HEK293 (cell line): ENCODE results near the gene FRMD4A.

Experiments
- CTCF ChIA-PET: fragments of 350-600 bp; formaldehyde crosslinking; extraction: SDS; loops from one replicate; lab custom pipeline; 2021; ENCODE audit warnings: antibody characterized with exemption; lab: Yijun Ruan, JAX
- POLR2A ChIA-PET: fragments of 300-600 bp; formaldehyde crosslinking; extraction: SDS; loops from one replicate; lab custom pipeline; 2020; ENCODE audit warnings: antibody characterized with exemption, inconsistent platforms; lab: Yijun Ruan, JAX
- H3K27ac ChIP-seq: fragments of 200-500 bp; sonication (Bioruptor generic); 2 replicates; pipeline ENCODE4 v1.5.1; 2014; ENCODE audit warnings: low read depth, low read length, control low read depth, inconsistent platforms; ENCODE audit errors: extremely low read depth
- H3K36me3 ChIP-seq, 2 experiments: fragments of 200-500 bp in 1 of 2; sonication (Bioruptor generic) in 1 of 2; 1 replicate in 1 of 2; 2 replicates in 1 of 2; pipeline ENCODE4 v1.5.1; 2014 to 2017; ENCODE audit warnings: inconsistent platforms in 2 of 2, low read length in 2 of 2; ENCODE audit not compliant: control insufficient read depth in 2 of 2, insufficient read depth in 1 of 2
- H3K4me1 ChIP-seq: fragments of 200-500 bp; sonication (Bioruptor generic); 2 replicates; pipeline ENCODE4 v1.5.1; 2014; ENCODE audit warnings: mild to moderate bottlenecking, low read length, inconsistent platforms; ENCODE audit not compliant: control insufficient read depth, insufficient read depth
- H3K4me3 ChIP-seq: 2 replicates; pipeline ENCODE4 v1.5.1; 2011; ENCODE audit warnings: low read depth, mild to moderate bottlenecking, control low read depth, low read length, moderate library complexity
- H3K9me3 ChIP-seq: fragments of 200-500 bp; sonication (Bioruptor generic); 2 replicates; pipeline ENCODE4 v1.5.1; 2014; ENCODE audit warnings: low read depth, low read length, inconsistent platforms; ENCODE audit not compliant: control insufficient read depth, insufficient read depth
- ELK4 ChIP-seq: IDR thresholded peaks from 2 replicates; pipeline ENCODE4 v1.6.1; 2011; ENCODE audit warnings: mild to moderate bottlenecking, low read depth, low read length, borderline replicate concordance
- HOXD13 ChIP-seq: sonication (generic); formaldehyde crosslinking; IDR thresholded peaks from 2 replicates; pipeline ENCODE4 v1.8.0; 2022; ENCODE audit warnings: missing genetic modification reagents, borderline replicate concordance
- PRDM2 ChIP-seq: fragments of 450-650 bp; formaldehyde crosslinking; IDR thresholded peaks from 2 replicates; pipeline ENCODE4 v1.5.1; 2016; ENCODE audit warnings: missing biosample characterization, missing genetic modification characterization, borderline replicate concordance
- SP3 ChIP-seq: fragments of 450-650 bp; formaldehyde crosslinking; IDR thresholded peaks from 2 replicates; pipeline ENCODE4 v1.5.1; 2016; ENCODE audit warnings: missing biosample characterization, missing genetic modification characterization
- TSHZ1 ChIP-seq: fragments of 450-650 bp; formaldehyde crosslinking; IDR thresholded peaks from 2 replicates; pipeline ENCODE4 v1.5.1; 2016; ENCODE audit warnings: missing biosample characterization, missing genetic modification characterization, borderline replicate concordance
- ZBTB20 ChIP-seq: fragments of 450-650 bp; formaldehyde crosslinking; IDR thresholded peaks from 2 replicates; pipeline ENCODE4 v1.5.1; 2016; ENCODE audit warnings: missing biosample characterization, missing genetic modification characterization
- ZFP69B ChIP-seq: fragments of 450-650 bp; formaldehyde crosslinking; IDR thresholded peaks from 2 replicates; pipeline ENCODE4 v1.5.1; 2016; ENCODE audit warnings: missing biosample characterization, missing genetic modification characterization
- ZNF157 ChIP-seq: fragments of 450-650 bp; formaldehyde crosslinking; IDR thresholded peaks from 2 replicates; pipeline ENCODE4 v1.5.1; 2016; ENCODE audit warnings: missing biosample characterization, missing genetic modification characterization
- ZNF184 ChIP-seq: fragments of 450-650 bp; IDR thresholded peaks from 2 replicates; pipeline ENCODE4 v1.5.1; 2018; ENCODE audit warnings: missing biosample characterization, mild to moderate bottlenecking, missing genetic modification characterization
- ZNF398 ChIP-seq: fragments of 450-650 bp; formaldehyde crosslinking; IDR thresholded peaks from 2 replicates; pipeline ENCODE4 v1.5.1; 2017; ENCODE audit warnings: missing biosample characterization, missing genetic modification characterization
- ZNF449 ChIP-seq: fragments of 450-650 bp; formaldehyde crosslinking; IDR thresholded peaks from 2 replicates; pipeline ENCODE4 v1.5.1; 2017; ENCODE audit warnings: missing biosample characterization, mild to moderate bottlenecking, missing genetic modification characterization, moderate library complexity
- ZNF473 ChIP-seq: fragments of 450-650 bp; formaldehyde crosslinking; IDR thresholded peaks from 2 replicates; pipeline ENCODE4 v1.5.1; 2017; ENCODE audit warnings: missing biosample characterization, missing genetic modification characterization
- ZNF510 ChIP-seq: fragments of 450-650 bp; formaldehyde crosslinking; IDR thresholded peaks from 2 replicates; pipeline ENCODE4 v1.5.1; 2018; ENCODE audit warnings: mild to moderate bottlenecking, missing genetic modification characterization, missing biosample characterization; ENCODE audit not compliant: insufficient replicate concordance
- ZNF624 ChIP-seq: fragments of 450-650 bp; formaldehyde crosslinking; IDR thresholded peaks from 2 replicates; pipeline ENCODE4 v1.5.1; 2017; ENCODE audit warnings: missing biosample characterization, missing genetic modification characterization
- ZNF704 ChIP-seq: fragments of 450-650 bp; formaldehyde crosslinking; IDR thresholded peaks from 2 replicates; pipeline ENCODE4 v1.5.1; 2016; ENCODE audit warnings: missing biosample characterization, missing genetic modification characterization
- ZNF768 ChIP-seq: fragments of 450-650 bp; formaldehyde crosslinking; IDR thresholded peaks from 2 replicates; pipeline ENCODE4 v1.5.1; 2018; ENCODE audit warnings: missing biosample characterization, mild to moderate bottlenecking, missing genetic modification characterization

Gene FRMD4A

GRCh38 chr10:14118953-14119352, 211.8 kb downstream of the FRMD4A start:
- Histone ChIP-seq H3K4me1 (no peaks in the 10 kb centered on the region), H3K9me3 (no peaks in the 10 kb centered on the region)
- TF ChIP-seq SP3 (no peak), ZNF473 (tag by site-specific recombination) (no peak), ZNF704 (tag by site-specific recombination) (no peak), ZNF449 (tag by site-specific recombination) (no peak), ZFP69B (tag by site-specific recombination) (no peak), ZNF184 (tag by site-specific recombination) (no peak), PRDM2 (tag by site-specific recombination) (no peak), ZNF398 (tag by site-specific recombination) (no peak), ZNF768 (tag by site-specific recombination) (no peak), ZNF624 (no peak), ZNF157 (no peak), ELK4 (no peak), ZBTB20 (no peak), TSHZ1 (tag by site-specific recombination) (no peak), HOXD13 (no peak), ZNF510 (no peak)
- TF ChIP-seq, all 188 proteins: peak for 0
- Histone ChIP-seq H3K27ac (no peak overlapping the region), H3K4me3 (no peak overlapping the region), H3K36me3 (no peaks in the 10 kb centered on the region)
- CTCF ChIA-PET = interaction anchor here (0.7 kb wide), 1 partner anchor 1228 kb away, joined by 3 read pairs; no protein-coding TSS in a partner anchor
- POLR2A ChIA-PET = no interaction called here
